ENCODE measurements around the gene NCOR1.

GRCh38 chr17:16181581-16181980 lies 33.8 kb downstream of the NCOR1 start:
- TF ChIP-seq ZFP30 (CRISPR knock-in tag; IDR thresholded peaks at IDR 0.05) (no peak), ESRRG (CRISPR knock-in tag; IDR thresholded peaks at IDR 0.05) (no peak), TSHZ2 (CRISPR knock-in tag; IDR thresholded peaks at IDR 0.05) (no peak), ARNTL (CRISPR knock-in tag; IDR thresholded peaks at IDR 0.05; ENCODE audit: borderline replicate concordance, low read depth) (no peak), POU6F1 (CRISPR knock-in tag; IDR thresholded peaks at IDR 0.05; ENCODE audit: borderline replicate concordance, low read depth) (no peak), TOX (CRISPR knock-in tag; IDR thresholded peaks at IDR 0.05; ENCODE audit: borderline replicate concordance) (no peak), GLIS3 (CRISPR knock-in tag; IDR thresholded peaks at IDR 0.05) (no peak), ZNF565 (CRISPR knock-in tag; conservative IDR thresholded peaks at IDR 0.05; ENCODE audit: low read depth) (no peak)

Measured in SK-N-SH treated with all-trans-retinoic acid at 6 μM for 48 hours (cell line).